ENCODE results near the gene CEP72.
"Not testable (repeated sequence)": the region's sequence is repeated elsewhere in the genome, so short reads cannot be mapped to it uniquely, and the experiment has no call there.

Gene CEP72

DNA sequence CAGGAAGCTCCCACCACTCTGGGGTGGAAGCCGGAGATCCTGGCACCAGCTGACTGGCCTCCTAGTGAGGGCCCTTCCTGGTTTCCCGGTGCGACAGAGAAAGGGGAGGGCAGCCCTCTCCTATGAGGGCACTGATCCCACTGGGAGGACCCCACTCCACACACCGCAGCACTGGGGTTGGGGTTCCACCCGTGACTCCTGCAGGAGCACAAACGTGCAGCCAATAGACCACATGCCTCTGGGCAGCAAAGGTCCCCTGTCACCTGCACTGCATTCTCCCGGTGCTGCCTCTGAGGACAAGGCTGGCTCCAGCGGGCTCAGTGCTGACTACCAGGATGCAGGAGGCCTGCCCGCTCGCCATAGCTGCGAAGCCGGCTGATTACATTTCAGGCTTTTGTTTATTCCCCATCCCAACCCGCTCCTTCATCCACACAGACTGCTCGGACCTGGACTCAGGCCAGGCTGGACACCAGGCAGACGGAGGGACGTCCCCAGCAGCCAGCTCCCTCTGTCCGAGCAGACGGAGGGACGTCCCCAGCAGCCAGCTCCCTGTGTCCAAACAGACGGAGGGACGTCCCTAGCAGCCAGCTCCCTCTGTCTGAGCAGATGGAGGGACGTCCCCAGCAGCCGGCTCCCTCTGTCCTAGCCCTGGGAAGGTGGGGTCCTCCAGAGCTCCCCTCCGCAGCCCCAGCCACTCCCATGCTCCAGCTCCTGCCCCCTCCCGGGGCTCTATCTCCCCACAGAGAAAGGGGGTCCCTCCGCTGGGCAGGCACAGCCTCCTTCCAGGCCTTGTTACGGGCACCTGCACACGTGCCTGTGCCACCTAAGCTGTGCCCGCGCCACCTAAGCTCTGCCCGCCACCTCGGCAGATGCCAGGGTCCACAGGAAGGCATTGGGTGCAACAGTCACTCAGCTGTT, 8.8 kb upstream of the CEP72 start:
- no peak for DNase-seq (ENCODE audit: low read depth)

DNA sequence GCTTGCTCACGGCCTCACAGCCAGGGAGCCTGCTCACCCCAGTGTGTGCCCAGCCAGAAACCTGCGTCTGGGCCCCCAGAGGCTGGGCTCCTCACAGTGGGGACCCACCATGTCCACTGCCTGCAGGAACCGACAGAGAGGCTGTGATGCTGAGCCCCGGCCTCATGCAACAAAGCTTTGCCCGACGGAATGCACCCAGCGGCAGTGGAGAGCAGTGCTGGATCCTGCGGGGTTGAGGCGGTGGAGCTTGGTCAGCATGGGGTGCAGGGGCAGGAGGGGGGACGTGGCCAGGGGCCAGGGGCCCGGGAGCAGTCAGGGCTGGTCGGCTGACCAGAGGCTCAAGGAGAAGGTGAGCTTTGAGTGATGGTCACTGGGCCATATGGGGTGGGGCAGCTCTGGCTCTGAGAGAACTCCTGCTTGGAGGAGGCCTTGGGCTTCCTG, 7.7 kb upstream of the CEP72 start:
- no peak for DNase-seq (ENCODE audit: low read depth)
- TF ChIP-seq, protein P1, sequence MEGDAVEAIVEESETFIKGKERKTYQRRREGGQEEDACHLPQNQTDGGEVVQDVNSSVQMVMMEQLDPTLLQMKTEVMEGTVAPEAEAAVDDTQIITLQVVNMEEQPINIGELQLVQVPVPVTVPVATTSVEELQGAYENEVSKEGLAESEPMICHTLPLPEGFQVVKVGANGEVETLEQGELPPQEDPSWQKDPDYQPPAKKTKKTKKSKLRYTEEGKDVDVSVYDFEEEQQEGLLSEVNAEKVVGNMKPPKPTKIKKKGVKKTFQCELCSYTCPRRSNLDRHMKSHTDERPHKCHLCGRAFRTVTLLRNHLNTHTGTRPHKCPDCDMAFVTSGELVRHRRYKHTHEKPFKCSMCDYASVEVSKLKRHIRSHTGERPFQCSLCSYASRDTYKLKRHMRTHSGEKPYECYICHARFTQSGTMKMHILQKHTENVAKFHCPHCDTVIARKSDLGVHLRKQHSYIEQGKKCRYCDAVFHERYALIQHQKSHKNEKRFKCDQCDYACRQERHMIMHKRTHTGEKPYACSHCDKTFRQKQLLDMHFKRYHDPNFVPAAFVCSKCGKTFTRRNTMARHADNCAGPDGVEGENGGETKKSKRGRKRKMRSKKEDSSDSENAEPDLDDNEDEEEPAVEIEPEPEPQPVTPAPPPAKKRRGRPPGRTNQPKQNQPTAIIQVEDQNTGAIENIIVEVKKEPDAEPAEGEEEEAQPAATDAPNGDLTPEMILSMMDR (IDR thresholded peaks at IDR 0.05; ENCODE audit: low read length, missing control alignments): no peak

More for the DNA sequence above, 8.8 kb upstream of the CEP72 start:
- TF ChIP-seq, protein P1 (IDR thresholded peaks at IDR 0.05; ENCODE audit: low read length, missing control alignments): no peak
- no peak overlapping the region for H3K4me3 ChIP-seq (replicated peaks; ENCODE audit: low read depth, low read length)

DNA sequence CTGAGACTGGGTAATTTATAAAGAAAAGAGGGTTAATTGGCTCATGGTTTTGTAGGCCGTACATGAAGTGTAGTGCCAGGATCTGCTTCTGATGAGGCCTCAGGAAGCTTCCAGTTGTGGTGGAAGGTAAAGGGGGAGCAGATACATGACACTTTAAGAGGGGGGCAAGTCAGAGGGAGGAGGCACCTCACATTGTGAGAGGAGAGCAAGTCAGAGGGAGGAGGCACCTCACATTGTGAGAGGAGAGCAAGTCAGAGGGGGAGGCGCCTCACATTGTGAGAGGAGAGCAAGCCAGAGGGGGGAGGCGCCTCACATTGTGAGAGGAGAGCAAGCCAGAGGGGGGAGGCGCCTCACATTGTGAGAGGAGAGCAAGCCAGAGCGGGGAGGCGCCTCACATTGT, 7.0 kb upstream of the CEP72 start:
- H3K4me3 ChIP-seq (replicated peaks; ENCODE audit: low read depth, low read length); DNase-seq (ENCODE audit: low read depth): not testable (repeated sequence)

More for the DNA sequence above, 7.7 kb upstream of the CEP72 start:
- no peak overlapping the region for H3K4me3 ChIP-seq (replicated peaks; ENCODE audit: low read depth, low read length)

DNA sequence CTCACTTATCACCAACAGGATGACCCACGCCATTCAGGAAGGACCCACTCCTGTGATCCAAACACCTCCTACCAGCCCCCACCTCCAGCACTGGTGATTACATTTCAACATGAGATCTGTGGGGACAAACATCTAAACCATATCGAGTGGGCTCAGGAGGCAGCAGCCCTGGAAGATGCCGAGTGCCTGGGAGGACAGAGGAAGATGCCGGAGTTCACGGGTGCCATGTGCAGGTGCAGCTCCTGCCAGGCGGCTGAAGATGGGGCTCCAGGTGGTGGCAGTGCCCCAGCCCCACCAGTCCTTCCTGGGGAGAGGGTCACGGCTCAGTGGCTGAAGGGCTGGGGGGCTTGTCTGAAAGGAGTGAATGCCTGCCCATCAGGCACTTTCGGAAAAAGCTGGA, 6.1 kb upstream of the CEP72 start:
- DNase-seq (ENCODE audit: low read depth): no peak
- TF ChIP-seq, protein P1 (IDR thresholded peaks at IDR 0.05; ENCODE audit: low read length, missing control alignments): no peak
- no peak overlapping the region for H3K4me3 ChIP-seq (replicated peaks; ENCODE audit: low read depth, low read length)

DNA sequence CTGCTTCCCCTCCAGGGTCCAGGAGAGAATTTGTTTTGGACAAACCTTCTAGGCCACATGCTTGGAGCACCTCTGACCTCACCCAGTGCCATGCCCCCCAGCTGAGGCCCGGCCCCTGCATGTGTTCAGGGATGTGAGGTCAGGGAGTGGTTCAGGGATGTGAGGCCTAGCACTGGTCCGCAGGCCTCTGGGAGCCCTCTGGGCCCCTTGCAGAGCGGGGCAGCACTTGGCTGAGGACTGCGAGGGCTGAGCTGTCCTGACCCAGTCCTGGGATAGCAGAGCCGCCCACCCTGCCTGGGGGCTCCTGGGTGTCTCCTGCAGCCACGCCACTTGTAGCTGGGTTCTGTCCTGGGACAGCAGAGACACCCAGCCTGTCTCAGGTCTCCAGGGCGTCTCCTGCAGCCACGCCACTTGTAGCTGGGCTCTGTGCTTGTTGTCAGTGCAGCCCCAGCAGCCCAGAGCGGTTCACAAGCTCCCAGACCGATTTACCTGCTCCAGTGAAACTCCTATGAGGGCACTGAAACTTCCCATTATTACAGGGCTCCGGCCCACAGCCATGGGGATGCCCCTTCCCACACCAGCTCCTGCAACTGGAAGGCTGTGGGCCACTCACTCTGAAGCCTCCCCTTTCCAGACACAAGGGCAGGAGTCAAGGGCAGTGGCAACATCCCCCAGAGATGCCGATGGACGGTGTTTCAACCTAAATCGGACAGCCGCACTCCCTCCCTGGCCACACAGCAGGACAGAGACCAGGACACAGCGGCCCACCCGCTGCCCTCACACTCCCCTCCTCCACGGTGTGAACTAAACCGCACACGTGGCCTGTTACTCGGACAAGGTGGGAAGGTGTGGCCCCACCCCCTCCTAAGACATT, 5.4 kb upstream of the CEP72 start:
- DNase-seq (ENCODE audit: low read depth): no peak
- TF ChIP-seq, protein P1 (IDR thresholded peaks at IDR 0.05; ENCODE audit: low read length, missing control alignments): no peak
- no peak overlapping the region for H3K4me3 ChIP-seq (replicated peaks; ENCODE audit: low read depth, low read length)

DNA sequence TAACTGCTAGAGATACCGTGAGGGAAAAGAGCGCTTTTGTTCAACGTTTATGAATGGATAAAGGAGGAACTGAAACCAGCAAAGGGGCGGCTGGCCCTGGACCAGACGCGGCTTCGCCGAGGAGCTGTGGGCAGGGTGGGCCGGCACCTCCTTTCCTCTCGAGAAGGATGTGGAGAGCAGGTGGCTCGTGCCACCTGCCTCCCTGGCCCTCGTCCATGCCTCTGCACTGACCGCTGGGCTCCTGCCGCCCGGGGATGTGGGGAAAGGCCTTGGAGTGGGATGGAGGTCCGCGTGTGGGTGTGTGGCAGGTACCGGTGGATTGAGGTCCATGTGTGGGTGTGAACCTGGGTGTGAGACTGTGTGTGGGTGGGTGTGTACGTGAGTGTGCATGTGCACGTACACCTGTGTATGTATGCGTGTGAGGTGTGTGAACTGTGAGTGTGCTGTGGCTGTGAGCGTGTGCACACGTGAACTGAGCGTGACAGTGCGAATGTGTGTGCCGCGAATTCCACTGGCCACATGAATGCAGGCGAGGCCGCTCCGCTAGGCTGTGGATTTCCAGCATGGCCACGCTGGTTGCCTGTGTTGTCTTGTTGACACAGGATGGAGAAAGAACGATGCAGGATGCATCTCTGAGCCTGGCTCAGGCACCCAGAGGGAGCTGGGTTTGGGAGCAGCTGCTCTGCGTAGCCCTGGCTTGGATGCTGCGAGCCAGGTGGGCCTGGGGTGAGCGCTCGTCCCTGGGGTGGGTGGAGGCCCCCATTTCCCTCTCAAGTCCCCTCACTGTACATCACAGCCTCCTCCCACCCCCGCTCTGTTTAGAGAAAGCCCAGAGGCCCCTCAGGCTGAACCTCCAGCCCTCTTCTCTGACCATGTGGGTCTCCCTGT, 4.4 kb upstream of the CEP72 start:
- no peak for DNase-seq (ENCODE audit: low read depth)
- H3K4me3 ChIP-seq (replicated peaks; ENCODE audit: low read depth, low read length): no peak overlapping the region
- TF ChIP-seq, protein P1 (IDR thresholded peaks at IDR 0.05; ENCODE audit: low read length, missing control alignments): no peak
